H1 (cell line): ENCODE results near the gene KLHL33. TPM values are rescaled to one million over a fixed set of nuclear protein-coding genes. Genes with fewer than 3 reads are reported as not detected.
A peak's percentile ranks its signal among the peaks of the same experiment; 100 is the strongest.

Source experiments
- polyA plus RNA-seq, 7 experiments: library from polyadenylated mRNA; depleted of rRNA in 3 of 7; stranded (reverse) in 5 of 7; unstranded in 2 of 7; fragments of >200 nt in 5 of 7; fragments of 200-250 nt in 2 of 7; gene quantifications; 1 replicate in 5 of 7; 2 replicates in 1 of 7; 4 replicates in 1 of 7; pipeline versions ENCODE4 v1.2.1 to v1.2.3, GENCODE V29; 2011 to 2013; ENCODE audit warnings: missing spikeins in 2 of 7, mixed read lengths in 2 of 7
- small RNA-seq: library from polyadenylated mRNA; stranded (forward); fragments of <200 nt; extraction: miRNeasy Mini kit (QIAGEN cat#:217004); gene quantifications from one replicate; pipeline ENCODE3, GENCODE V24; 2013; ENCODE audit not compliant: insufficient read depth
- total RNA-seq: library from RNA; stranded (reverse); fragmentation: NEBNext Ultra II Directional; extraction: Animal tissue kit (Norgen Biotek cat#: 25700); gene quantifications from 2 replicates; pipeline ENCODE4 v1.2.1, GENCODE V29; 2021

The KLHL33 gene
- total and polyA plus RNA-seq, 2 of the 8 experiments (the other 6 are each of a cell fraction or from before 2014, with no cell fraction given): 0.11 to 0.17 TPM

Small RNA genes within 50 kb of the gene (small RNA-seq; reads per million reads assigned to genes)
- 1.9 reads per million, percentile 12 among the genes with 10 or more reads in this experiment for gene RNA5SP382

Other genes starting within 250 kb of the KLHL33 start
- not detected in 2 replicates for gene OR11G2, start 245.3 kb downstream of the KLHL33 start, total RNA-seq
- not detected in 2 replicates for gene OR11G2, start 245.3 kb downstream of the KLHL33 start, polyA plus RNA-seq (2011; rRNA removed)
- gene OR11H6, start 212.5 kb downstream of the KLHL33 start, total RNA-seq: not detected in 2 replicates
- gene OR11H6, start 212.5 kb downstream of the KLHL33 start, polyA plus RNA-seq (2011; rRNA removed): not detected in 2 replicates
- not detected in 2 replicates for gene OR11H7, start 207.2 kb downstream of the KLHL33 start, total RNA-seq
- not detected in 2 replicates for gene OR11H7, start 207.2 kb downstream of the KLHL33 start, polyA plus RNA-seq (2011; rRNA removed)
- gene OR11H4, start 196.9 kb downstream of the KLHL33 start, total RNA-seq: not detected in 2 replicates
- gene OR11H4, start 196.9 kb downstream of the KLHL33 start, polyA plus RNA-seq (2011; rRNA removed): not detected in 2 replicates
- gene TTC5, start 130.2 kb downstream of the KLHL33 start, total RNA-seq: 18.0 and 20.7 TPM in 2 replicates
- 6.4 and 9.1 TPM in 2 replicates for gene TTC5, start 130.2 kb downstream of the KLHL33 start, polyA plus RNA-seq (2011; rRNA removed)
- 156 and 173 TPM in 2 replicates for gene CCNB1IP1, start 102.9 kb downstream of the KLHL33 start, total RNA-seq
- 180 and 277 TPM in 2 replicates for gene CCNB1IP1, start 102.9 kb downstream of the KLHL33 start, polyA plus RNA-seq (2011; rRNA removed)
- gene PARP2, start 92.5 kb downstream of the KLHL33 start, total RNA-seq: 41.7 and 42.9 TPM in 2 replicates
- gene PARP2, start 92.5 kb downstream of the KLHL33 start, polyA plus RNA-seq (2011; rRNA removed): 14.8 and 27.7 TPM in 2 replicates
- 9.6 and 10.7 TPM in 2 replicates for gene TEP1, start 22.7 kb downstream of the KLHL33 start, total RNA-seq
- 6.9 and 8.7 TPM in 2 replicates for gene TEP1, start 22.7 kb downstream of the KLHL33 start, polyA plus RNA-seq (2011; rRNA removed)
- gene OSGEP, start 18.6 kb upstream of the KLHL33 start, total RNA-seq: 34.4 and 42.3 TPM in 2 replicates
- gene OSGEP, start 18.6 kb upstream of the KLHL33 start, polyA plus RNA-seq (2011; rRNA removed): 78.6 and 89.5 TPM in 2 replicates
- gene APEX1, start 19.1 kb upstream of the KLHL33 start, total RNA-seq: 384 and 404 TPM in 2 replicates
- 663 and 700 TPM in 2 replicates for gene APEX1, start 19.1 kb upstream of the KLHL33 start, polyA plus RNA-seq (2011; rRNA removed)
- 29.5 and 33.4 TPM in 2 replicates for gene PIP4P1, start 25.3 kb upstream of the KLHL33 start, total RNA-seq
- gene PIP4P1, start 25.3 kb upstream of the KLHL33 start, polyA plus RNA-seq (2011; rRNA removed): 60.0 and 67.7 TPM in 2 replicates
- 108 and 110 TPM in 2 replicates for gene PNP, start 33.2 kb upstream of the KLHL33 start, total RNA-seq
- 97.6 and 130 TPM in 2 replicates for gene PNP, start 33.2 kb upstream of the KLHL33 start, polyA plus RNA-seq (2011; rRNA removed)
- gene RNASE10, start 69.4 kb upstream of the KLHL33 start, total RNA-seq: 0.67 TPM in 1 of 2 replicates, not detected in the other
- gene RNASE10, start 69.4 kb upstream of the KLHL33 start, polyA plus RNA-seq (2011; rRNA removed): not detected in 2 replicates
- not detected in 2 replicates for gene RNASE9, start 124.9 kb upstream of the KLHL33 start, total RNA-seq
- 0.06 TPM in 2 replicates for gene RNASE9, start 124.9 kb upstream of the KLHL33 start, polyA plus RNA-seq (2011; rRNA removed)
- gene RNASE11, start 151.8 kb upstream of the KLHL33 start, total RNA-seq: not detected in 2 replicates
- not detected in 2 replicates for gene RNASE11, start 151.8 kb upstream of the KLHL33 start, polyA plus RNA-seq (2011; rRNA removed)
- not detected in 2 replicates for gene RNASE12, start 155.2 kb upstream of the KLHL33 start, total RNA-seq
- gene RNASE12, start 155.2 kb upstream of the KLHL33 start, polyA plus RNA-seq (2011; rRNA removed): not detected in 2 replicates
- not detected in 2 replicates for gene OR6S1, start 205.5 kb upstream of the KLHL33 start, total RNA-seq
- gene OR6S1, start 205.5 kb upstream of the KLHL33 start, polyA plus RNA-seq (2011; rRNA removed): not detected in 2 replicates
- 0.38 and 0.61 TPM in 2 replicates for gene RNASE4, start 248.4 kb upstream of the KLHL33 start, total RNA-seq
- gene RNASE4, start 248.4 kb upstream of the KLHL33 start, polyA plus RNA-seq (2011; rRNA removed): 3.5 and 3.7 TPM in 2 replicates